OCI-LY1 (cell line): ENCODE measurements around the gene AFF2.

Source experiments
- H2AFZ ChIP-seq: fragments of 200-600 bp; sonication (generic), shearing (Covaris generic); 2 replicates; pipeline ENCODE4 v1.6.0; 2014; ENCODE audit warnings: antibody characterized with exemption, mild to moderate bottlenecking, low read length
- H3F3A ChIP-seq: fragments of 200-600 bp; sonication (generic), shearing (Covaris generic); 2 replicates; pipeline ENCODE4 v1.6.0; 2014; ENCODE audit warnings: mild to moderate bottlenecking, antibody characterized with exemption, low read length, moderate library complexity; ENCODE audit not compliant: insufficient read depth
- H3K27ac ChIP-seq: fragments of 200-600 bp; sonication (generic); 2 replicates; pipeline ENCODE4 v1.5.1; 2014; ENCODE audit warnings: low read length, mixed run types, mild to moderate bottlenecking, low read depth; ENCODE audit not compliant: poor library complexity, severe bottlenecking
- H3K27me3 ChIP-seq: fragments of 200-600 bp; sonication (generic); 2 replicates; pipeline ENCODE4 v1.6.0; 2014; ENCODE audit warnings: antibody characterized with exemption, mild to moderate bottlenecking, low read length, moderate library complexity; ENCODE audit not compliant: insufficient read depth
- H3K36me3 ChIP-seq: fragments of 200-600 bp; sonication (generic); 2 replicates; pipeline ENCODE4 v1.6.1; 2014; ENCODE audit warnings: mild to moderate bottlenecking, antibody characterized with exemption, low read length, moderate library complexity, mixed read lengths; ENCODE audit not compliant: insufficient read depth
- H3K4me1 ChIP-seq: fragments of 200-600 bp; sonication (generic); 2 replicates; pipeline ENCODE4 v1.5.1; 2014; ENCODE audit warnings: mild to moderate bottlenecking, low read length, moderate library complexity; ENCODE audit not compliant: insufficient read depth, severe bottlenecking
- H3K4me2 ChIP-seq: fragments of 200-600 bp; sonication (generic), shearing (Covaris generic); 2 replicates; pipeline ENCODE4 v1.6.1; 2014; ENCODE audit warnings: low read length
- H3K4me3 ChIP-seq: fragments of 200-600 bp; sonication (generic); 2 replicates; pipeline ENCODE4 v1.5.1; 2014; ENCODE audit warnings: low read length, low read depth, mild to moderate bottlenecking, mixed read lengths; ENCODE audit not compliant: poor library complexity, severe bottlenecking
- H3K79me2 ChIP-seq: fragments of 200-600 bp; shearing (Covaris generic); 2 replicates; pipeline ENCODE4 v1.6.1; 2016; ENCODE audit warnings: mixed run types, low read length, mixed read lengths; ENCODE audit not compliant: insufficient read depth
- H3K9ac ChIP-seq: fragments of 200-600 bp; sonication (generic), shearing (Covaris generic); 2 replicates; pipeline ENCODE4 v1.6.1; 2014; ENCODE audit warnings: mild to moderate bottlenecking, low read length, mixed read lengths
- H3K9me2 ChIP-seq: fragments of 200-600 bp; sonication (generic), shearing (Covaris generic); 2 replicates; pipeline ENCODE4 v1.6.1; 2014; ENCODE audit warnings: low read depth, mild to moderate bottlenecking, low read length, mixed read lengths
- H3K9me3 ChIP-seq: fragments of 200-600 bp; shearing (Covaris generic); 2 replicates; pipeline ENCODE4 v1.6.1; 2014; ENCODE audit warnings: low read length, mixed read lengths
- H4K20me1 ChIP-seq: fragments of 200-600 bp; sonication (generic), shearing (Covaris generic); 2 replicates; pipeline ENCODE4 v1.6.0; 2016; ENCODE audit warnings: mild to moderate bottlenecking, low read length; ENCODE audit not compliant: insufficient read depth
- CTCF ChIP-seq: fragments of 200-600 bp; sonication (generic), shearing (Covaris generic); IDR thresholded peaks from 2 replicates; pipeline ENCODE4 v1.5.1; 2017; ENCODE audit warnings: mild to moderate bottlenecking, antibody characterized with exemption, low read length, moderate library complexity, mixed read lengths
- EZH2 ChIP-seq: fragments of 200-600 bp; sonication (generic), shearing (Covaris generic); IDR thresholded peaks from 2 replicates; pipeline ENCODE4 v1.8.0; 2017; ENCODE audit warnings: borderline replicate concordance, mixed run types, mild to moderate bottlenecking, antibody characterized with exemption, low read length, moderate library complexity, mixed read lengths

Gene AFF2

GRCh38 chrX:148500423-148501385 lies at the start of gene AFF2:
Gene AFF2 (plus strand): TSS chrX:148500617. CDS start chrX:148501098, 481 bp downstream.
- Histone ChIP-seq H2AFZ (no peak within 1 kb of the TSS), H3K79me2 (peaks cover 42% of the 10 kb centered on the region), H3K4me3 (peak within 1 kb of the TSS; percentile 77), H4K20me1 (no peaks in the 10 kb centered on the region), H3K9me2 (no peaks in the 10 kb centered on the region), H3K27ac (peak within 1 kb of the TSS; percentile 83), H3K9me3 (no peaks in the 10 kb centered on the region), H3K4me2 (peak within 1 kb of the TSS; percentile 91), H3F3A (no peaks in the 10 kb centered on the region; the same call in 1 of the 2 replicates), H3K27me3 (no peaks in the 10 kb centered on the region), H3K9ac (peak within 1 kb of the TSS; percentile 79), H3K36me3 (0 out of 2 replicates have a peak, but pooled peaks cover 4% of the 10 kb centered on the region), H3K4me1 (peaks cover 57% of the 10 kb centered on the region)
- TF ChIP-seq EZH2: no peak
- TF ChIP-seq CTCF: no peak

GRCh38 chrX:148457279-148457678 lies 43.1 kb upstream of the AFF2 start:
- no peaks in the 10 kb centered on the region for H3F3A ChIP-seq
- no peaks in the 10 kb centered on the region for H3K36me3 ChIP-seq
- no peaks in the 10 kb centered on the region for H4K20me1 ChIP-seq
- no peak overlapping the region for H3K4me3 ChIP-seq
- TF ChIP-seq EZH2 (no peak), CTCF (no peak)
- H3K79me2 ChIP-seq: no peaks in the 10 kb centered on the region
- H3K9me3 ChIP-seq: no peaks in the 10 kb centered on the region
- no peak overlapping the region for H3K4me2 ChIP-seq
- peaks cover 37% of the 10 kb centered on the region for H3K4me1 ChIP-seq
- H3K9ac ChIP-seq: no peak overlapping the region
- H3K9me2 ChIP-seq: no peaks in the 10 kb centered on the region
- H2AFZ ChIP-seq: no peak overlapping the region
- no peaks in the 10 kb centered on the region for H3K27me3 ChIP-seq
- no peak overlapping the region for H3K27ac ChIP-seq

GRCh38 chrX:148459343-148459742 lies 41.1 kb upstream of the AFF2 start:
- Histone ChIP-seq H3K27me3 (no peaks in the 10 kb centered on the region), H3K9me3 (no peaks in the 10 kb centered on the region), H3K36me3 (no peaks in the 10 kb centered on the region), H3K4me3 (peak overlapping the region; percentile 27), H4K20me1 (no peaks in the 10 kb centered on the region), H3K4me1 (peaks cover 37% of the 10 kb centered on the region), H3K4me2 (peak overlapping the region; percentile 48), H3K9me2 (no peaks in the 10 kb centered on the region), H3F3A (no peaks in the 10 kb centered on the region), H3K9ac (peak overlapping the region; percentile 44; the same call in 1 of the 2 replicates), H2AFZ (no peak overlapping the region), H3K79me2 (no peaks in the 10 kb centered on the region), H3K27ac (peak overlapping the region; percentile 91)
- TF ChIP-seq EZH2: no peak
- TF ChIP-seq CTCF: no peak
